ENCODE measurements around the gene BTAF1.
"Not testable (repeated sequence)": the region's sequence is repeated elsewhere in the genome, so short reads cannot be mapped to it uniquely, and the experiment has no call there.

The BTAF1 gene

DNA sequence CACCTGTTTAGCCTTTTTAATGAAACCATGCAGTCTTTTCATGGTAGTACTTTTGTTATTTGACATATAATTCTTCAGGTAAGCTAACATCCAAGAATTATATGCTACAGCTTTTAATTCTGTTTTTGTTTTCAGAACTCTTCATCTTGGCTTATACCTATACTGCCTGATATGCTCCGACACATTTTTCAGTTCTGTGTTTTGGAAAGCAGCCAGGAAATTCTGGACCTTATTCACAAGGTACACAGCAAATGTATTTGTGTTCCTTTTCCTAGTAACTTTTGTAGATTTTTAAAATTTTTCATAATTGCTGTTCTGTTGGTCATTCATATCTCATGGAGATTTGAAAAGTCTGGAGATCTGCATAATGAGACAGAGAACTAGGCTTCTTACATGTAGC, 56.7 kb downstream of the BTAF1 start:
- no peak for DNase-seq

GRCh38 chr10:91983416-91983815, 59.8 kb downstream of the BTAF1 start:
- no peak for DNase-seq

DNA sequence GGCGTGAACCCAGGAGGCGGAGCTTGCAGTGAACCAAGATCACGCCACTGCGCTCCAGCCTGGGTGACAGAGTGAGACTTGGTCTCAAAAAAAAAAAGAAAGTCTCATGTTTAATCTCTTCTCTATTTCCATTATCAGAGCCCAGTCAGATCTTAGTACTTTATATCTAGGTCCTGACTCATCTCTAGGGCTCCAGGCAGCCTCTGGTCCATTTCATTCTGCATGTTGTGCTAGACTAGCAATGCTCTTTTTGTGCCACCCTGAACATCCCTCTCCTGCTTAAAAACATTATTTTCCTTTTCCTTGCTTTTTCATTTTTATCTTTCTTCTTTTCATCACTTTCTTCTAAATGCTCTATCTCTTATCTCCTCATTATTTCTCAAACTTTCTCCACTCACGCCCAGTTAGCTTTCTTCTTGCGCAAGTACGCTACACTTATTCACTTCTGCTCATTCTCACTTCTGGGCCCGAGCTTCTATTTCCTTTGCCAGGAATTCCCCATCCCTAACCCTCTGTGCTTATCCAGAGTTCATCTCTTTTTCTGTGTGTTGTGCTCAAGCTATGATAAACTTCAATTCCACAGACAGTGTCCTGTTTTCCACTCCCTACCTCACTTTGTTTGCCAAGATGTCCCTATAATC, 63.9 kb downstream of the BTAF1 start:
- DNase-seq: no peak

- no peak for DNase-seq
Measured at GRCh38 chr10:91992031-91992430, 68.5 kb downstream of the BTAF1 start.

DNA sequence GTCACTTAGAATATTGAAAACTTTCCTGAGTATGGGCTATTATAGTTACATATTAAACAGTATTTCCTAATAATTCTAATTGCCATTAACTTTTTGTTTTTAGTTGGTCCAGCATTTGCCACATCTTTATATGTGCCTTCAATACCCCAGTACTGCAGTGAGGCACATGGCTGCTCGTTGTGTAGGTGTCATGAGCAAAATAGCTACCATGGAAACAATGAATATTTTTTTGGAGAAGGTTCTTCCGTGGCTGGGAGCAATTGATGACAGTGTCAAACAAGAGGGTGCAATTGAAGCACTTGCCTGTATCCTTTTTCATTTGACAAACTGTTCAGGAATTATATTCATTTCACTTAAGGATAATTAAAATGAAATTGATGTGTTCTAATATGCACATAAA, 72.7 kb downstream of the BTAF1 start:
- DNase-seq: no peak

- DNase-seq: no peak
Measured at GRCh38 chr10:92001581-92001980, 78.0 kb downstream of the BTAF1 start.

DNA sequence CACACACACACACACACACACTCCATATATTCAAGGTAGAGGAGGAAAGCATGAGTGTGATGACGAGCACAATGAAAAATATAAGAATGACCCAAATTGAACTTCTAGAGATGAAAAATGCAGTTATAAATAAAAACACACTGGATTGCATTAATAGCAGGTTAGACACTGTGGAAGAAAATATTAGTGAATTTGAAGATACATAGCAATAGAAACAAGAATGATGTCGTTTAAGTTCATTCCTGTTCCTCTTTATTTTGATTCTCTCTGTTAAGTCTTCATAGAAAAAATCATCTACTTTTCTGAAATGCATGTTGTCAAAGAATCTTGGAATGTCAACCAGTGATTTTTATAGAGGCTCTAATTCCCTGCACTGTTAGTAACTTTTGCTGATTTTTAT, 78.4 kb downstream of the BTAF1 start:
- DNase-seq: no peak

DNA sequence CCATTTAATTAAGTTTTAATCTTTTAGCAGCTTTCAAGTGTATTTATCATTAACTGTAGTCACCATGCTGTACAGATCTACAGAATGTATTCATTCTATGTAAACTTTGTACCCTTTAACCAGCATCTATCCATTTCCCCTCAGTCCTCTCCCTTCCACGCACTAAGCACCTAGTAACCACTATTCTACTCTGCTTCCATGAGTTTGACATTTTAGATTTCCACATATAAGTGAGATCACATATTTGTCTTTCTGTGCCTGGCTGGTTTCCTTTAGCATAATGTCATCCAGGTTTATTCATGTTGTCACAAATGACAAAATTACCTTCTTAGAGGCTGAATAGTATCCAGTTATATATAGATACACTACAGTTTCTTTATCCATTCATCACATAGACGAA, 79.7 kb downstream of the BTAF1 start:
- DNase-seq: no peak

- no peak for DNase-seq
Measured at GRCh38 chr10:92005978-92006377, 82.4 kb downstream of the BTAF1 start.

- DNase-seq: no peak
Measured at GRCh38 chr10:92009445-92009844, 85.9 kb downstream of the BTAF1 start.

- DNase-seq: no peak
Measured at GRCh38 chr10:92010047-92010735, 86.6 kb downstream of the BTAF1 start.

- no peak for DNase-seq
Measured at GRCh38 chr10:92011560-92012214, 88.1 kb downstream of the BTAF1 start.

DNA sequence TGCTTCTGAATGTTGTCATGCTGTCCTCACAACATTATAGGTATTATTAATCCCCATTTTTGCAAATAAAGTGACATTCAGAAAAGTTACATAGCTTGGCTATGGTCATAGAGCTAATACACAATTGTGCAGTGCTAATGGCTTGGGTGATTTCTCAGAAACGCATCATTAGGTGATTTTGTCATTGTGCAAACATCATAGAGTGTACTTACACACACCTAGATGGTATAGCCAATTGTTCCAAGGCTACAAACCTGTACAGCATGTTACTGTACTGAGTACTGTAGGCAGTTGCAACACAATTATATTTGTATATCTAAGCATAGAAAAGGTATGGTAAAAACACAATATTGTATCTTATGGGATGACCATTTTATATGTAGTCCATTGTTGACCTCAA, 91.0 kb downstream of the BTAF1 start:
- DNase-seq: no peak

- DNase-seq: no peak
Measured at GRCh38 chr10:92024700-92025099, 101.1 kb downstream of the BTAF1 start.

- DNase-seq: not testable (repeated sequence)
Measured at GRCh38 chr10:92025340-92025739, 101.8 kb downstream of the BTAF1 start.

DNA sequence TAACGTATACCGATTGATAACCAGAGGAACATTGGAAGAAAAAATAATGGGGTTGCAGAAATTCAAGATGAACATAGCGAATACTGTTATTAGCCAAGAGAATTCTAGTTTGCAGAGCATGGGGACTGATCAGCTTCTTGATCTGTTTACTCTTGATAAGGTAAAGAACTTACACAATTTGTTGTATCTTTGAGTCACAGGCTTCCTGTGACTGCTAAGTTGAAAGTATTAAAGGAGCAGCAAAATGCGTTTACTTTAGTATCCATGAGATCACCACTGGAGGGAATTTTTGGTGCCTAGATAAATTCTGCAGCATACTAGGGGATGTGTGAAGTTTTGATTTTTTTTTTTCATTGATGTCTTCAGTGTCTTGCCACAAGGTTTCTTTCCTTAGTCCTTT, 103.6 kb downstream of the BTAF1 start:
- DNase-seq: no peak

GRCh38 chr10:92031580-92031979, 108.0 kb downstream of the BTAF1 start:
- no peak for DNase-seq

GRCh38 chr10:92033070-92033469, 109.5 kb downstream of the BTAF1 start:
- DNase-seq: not testable (repeated sequence)

DNA sequence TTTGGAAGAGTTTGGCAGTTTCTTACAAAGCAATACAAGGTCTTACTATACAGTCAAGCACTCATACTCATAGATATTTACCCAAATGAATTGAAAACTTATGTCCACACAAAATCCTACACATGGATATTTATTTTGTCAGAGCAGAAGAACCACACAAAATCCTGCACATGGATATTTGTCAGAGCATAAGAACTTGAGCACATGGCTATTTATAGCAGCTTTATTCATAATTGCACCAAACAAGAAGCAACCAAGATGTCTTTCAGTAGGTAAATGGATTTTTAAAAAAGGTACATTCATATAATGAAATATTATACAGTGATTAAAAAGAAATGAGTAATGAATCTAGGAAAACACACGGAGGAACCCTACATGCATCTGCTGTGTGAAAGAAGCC, 115.4 kb downstream of the BTAF1 start:
- no peak for DNase-seq

GRCh38 chr10:92042541-92042940, 119.0 kb downstream of the BTAF1 start:
- no peak for DNase-seq

DNA sequence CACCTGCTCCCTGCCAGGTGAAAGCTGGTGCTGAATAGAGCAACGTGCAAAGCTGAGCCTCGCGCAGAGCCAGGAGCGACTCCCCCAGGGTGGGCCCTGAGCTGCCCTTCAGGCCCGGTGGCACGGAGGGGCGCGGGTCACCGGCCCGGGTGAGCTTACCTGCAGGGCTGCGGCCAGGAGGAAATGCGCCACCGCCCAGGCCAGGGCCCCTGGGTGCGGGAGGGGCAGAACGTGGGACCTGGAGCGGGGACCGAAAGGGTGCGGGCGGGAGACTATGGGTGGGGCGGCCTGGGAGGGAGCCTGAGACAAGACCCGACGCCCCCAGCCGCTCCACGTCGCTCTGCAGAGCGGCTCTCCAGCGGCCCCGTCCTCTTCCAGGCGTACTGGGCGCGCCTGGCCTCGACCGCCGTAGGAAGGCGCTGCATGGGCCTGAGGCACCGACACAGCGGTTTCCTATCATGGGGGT, 122.1 kb downstream of the BTAF1 start:
- DNase-seq: no peak

DNA sequence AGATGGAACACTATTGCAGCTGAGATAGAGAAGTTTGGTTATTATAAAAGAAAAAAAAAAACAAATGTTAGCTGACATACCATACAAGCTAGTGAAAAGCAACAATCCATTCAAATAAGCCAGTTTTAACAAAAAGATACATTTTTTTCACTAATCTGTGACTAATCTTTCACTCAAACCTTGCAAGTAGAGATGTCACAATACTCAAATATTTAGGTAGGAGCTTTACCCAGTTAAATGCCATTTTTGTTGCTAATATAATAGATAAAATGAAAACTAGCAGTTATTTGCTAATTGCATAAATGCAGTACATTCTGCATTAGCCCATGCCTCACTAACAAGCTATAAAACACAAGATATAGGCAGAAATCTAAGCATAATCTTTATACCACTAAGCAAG, 123.6 kb downstream of the BTAF1 start:
- DNase-seq: no peak

DNA sequence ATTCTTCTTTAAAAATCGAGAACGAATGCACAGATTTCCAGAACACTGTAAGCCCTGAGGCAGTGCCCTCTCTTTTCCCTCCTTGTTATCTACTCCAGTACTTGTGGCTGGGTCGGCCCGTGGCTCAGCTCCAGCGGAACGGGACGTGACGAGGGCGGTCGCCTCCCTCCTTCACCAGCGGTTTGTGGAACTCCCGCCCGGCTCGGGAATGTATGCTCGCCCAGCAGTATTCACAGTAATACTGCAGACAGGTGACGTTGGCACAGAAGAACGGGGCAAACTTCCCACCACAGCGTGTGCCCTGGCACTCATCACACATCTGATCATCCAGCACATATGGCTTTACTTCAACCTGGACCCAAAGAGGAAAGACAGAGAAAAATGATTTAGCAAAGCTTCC, 128.5 kb downstream of the BTAF1 start:
- DNase-seq: no peak

DNA sequence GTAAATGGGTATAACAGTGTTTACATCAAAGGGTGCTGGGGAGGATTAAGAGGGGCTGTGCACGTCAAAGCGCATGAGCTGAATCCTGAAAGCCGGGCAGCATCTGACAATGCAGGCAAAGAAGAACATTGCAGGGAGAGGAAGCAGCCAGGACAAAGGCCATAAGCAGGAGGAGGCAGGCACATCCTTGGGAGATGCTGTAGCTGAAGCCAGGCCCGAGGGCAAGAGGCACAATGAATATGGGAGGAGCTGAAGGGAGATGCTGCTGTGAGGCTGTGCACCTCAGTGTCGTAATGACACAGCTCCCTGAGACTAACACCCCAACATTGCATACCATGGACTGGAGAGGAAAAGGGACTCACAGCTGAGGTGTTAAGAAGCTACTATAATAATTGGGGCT, 129.2 kb downstream of the BTAF1 start:
- DNase-seq: no peak

All from NCI-H2107 (cell line).